Activated CD8-positive, alpha-beta T cell treated with anti-CD3 and anti-CD28 coated beads for 36 hours (primary cell): ENCODE measurements around the gene PCYT1A. TPM values are rescaled to one million over a fixed set of nuclear protein-coding genes. Genes with fewer than 3 reads are reported as not detected.

Experiments used
- ATAC-seq: fragments of 200-7000 bp; cut with Tn5 transposase; one replicate; pipeline ENCODE4 v1.10.0; 2021; ENCODE audit warnings: mild to moderate bottlenecking, moderate library complexity
- CTCF ChIA-PET: fragments of 350-600 bp; sonication (Branson Sonifier 250); formaldehyde crosslinking; loops from one replicate; lab custom pipeline; 2021; ENCODE audit warnings: antibody characterized with exemption; lab: Charles Lee
- POLR2A ChIA-PET: fragments of 350-600 bp; sonication (Branson Sonifier 250); formaldehyde crosslinking; loops from one replicate; lab custom pipeline; 2021; ENCODE audit warnings: antibody characterized with exemption; lab: Charles Lee
- DNase-seq: peaks from one replicate; pipeline ENCODE4 v3.0.0-alpha.2; 2020
- H3K27ac Mint-ChIP-seq: one replicate; pipeline ENCODE4 v1.8.0; 2021; ENCODE audit warnings: mild to moderate bottlenecking, mixed read lengths
- H3K27me3 Mint-ChIP-seq: one replicate; pipeline ENCODE4 v1.8.0; 2021; ENCODE audit warnings: mixed read lengths
- H3K36me3 Mint-ChIP-seq: one replicate; pipeline ENCODE4 v1.8.0; 2021; ENCODE audit warnings: low read depth, mixed read lengths
- H3K4me1 Mint-ChIP-seq: one replicate; pipeline ENCODE4 v1.8.0; 2021; ENCODE audit warnings: low read depth, mixed read lengths
- H3K4me3 Mint-ChIP-seq: one replicate; pipeline ENCODE4 v1.8.0; 2021; ENCODE audit warnings: mild to moderate bottlenecking, moderate library complexity, mixed read lengths
- H3K9me3 Mint-ChIP-seq: one replicate; pipeline ENCODE4 v1.8.0; 2021; ENCODE audit warnings: mixed read lengths
- CTCF ChIP-seq: fragments of 200-600 bp; IDR thresholded peaks from one replicate; pipeline ENCODE4 v1.8.0; 2022; ENCODE audit warnings: antibody characterized with exemption, mild to moderate bottlenecking
- intact Hi-C: fragments of 100-400 bp; cut with micrococcal nuclease; formaldehyde crosslinking; loops from one replicate; pipeline ENCODE4 v1.10.0; 2022
- total RNA-seq, 2 experiments: library from RNA; stranded (reverse); gene quantifications; one replicate each; pipeline ENCODE4 v1.2.3, GENCODE V29; 2021

Gene PCYT1A
- total RNA-seq, 2 experiments from 2014 or later, result 31.0 to 33.7 TPM

GRCh38 chr3:196284396-196284795, 3.1 kb downstream of the PCYT1A start:
- no peaks in the 10 kb centered on the region for H3K27me3 Mint-ChIP-seq
- peaks cover 54% of the 10 kb centered on the region for H3K4me1 Mint-ChIP-seq
- H3K36me3 Mint-ChIP-seq, result peaks cover 9% of the 10 kb centered on the region
- TF ChIP-seq CTCF, result no peak
- DNase-seq (no peak), ATAC-seq (no peak)
- no peaks in the 10 kb centered on the region for H3K9me3 Mint-ChIP-seq
- H3K27ac Mint-ChIP-seq, result no peak overlapping the region
- CTCF ChIA-PET, result interaction anchor here (1.1 kb wide), 1 partner anchor 244 kb away, joined by 4 read pairs; no protein-coding TSS in a partner anchor
- POLR2A ChIA-PET, result interaction anchor here (0.7 to 2.0 kb wide), 2 partner anchors 33 to 83 kb away, joined by 3 to 4 read pairs; partner anchors contain the start of gene DYNLT2B
- intact Hi-C loops, result no loop called here
- no peak overlapping the region for H3K4me3 Mint-ChIP-seq

GRCh38 chr3:196281962-196282361, 5.6 kb downstream of the PCYT1A start:
- POLR2A ChIA-PET, result interaction anchor here (0.7 to 1.8 kb wide), 6 partner anchors 9 to 42 kb away, joined by 3 to 4 read pairs (median 3); no protein-coding TSS in a partner anchor
- TF ChIP-seq CTCF, result no peak
- Mint-ChIP-seq H3K36me3 (peaks cover 17% of the 10 kb centered on the region), H3K4me1 (peaks cover 64% of the 10 kb centered on the region), H3K27me3 (no peaks in the 10 kb centered on the region), H3K4me3 (no peak overlapping the region), H3K27ac (peak overlapping the region; percentile 25), H3K9me3 (peaks cover 3% of the 10 kb centered on the region)
- no peak for ATAC-seq
- intact Hi-C loops, result no loop called here
- DNase-seq, result no peak
- CTCF ChIA-PET, result interaction anchor here (0.8 to 2.0 kb wide), 5 partner anchors 10 to 240 kb away, joined by 3 to 7 read pairs (median 3); no protein-coding TSS in a partner anchor

- peaks cover 3% of the 10 kb centered on the region for H3K9me3 Mint-ChIP-seq
- H3K27ac Mint-ChIP-seq, result peak overlapping the region; percentile 1
- intact Hi-C loops, result no loop called here
- peaks cover 17% of the 10 kb centered on the region for H3K36me3 Mint-ChIP-seq
- peaks cover 57% of the 10 kb centered on the region for H3K4me1 Mint-ChIP-seq
- ChIA-PET POLR2A (interaction anchor here (0.8 to 1.8 kb wide), 4 partner anchors 10 to 37 kb away, joined by 3 to 4 read pairs (median 4); no protein-coding TSS in a partner anchor), CTCF (interaction anchor here (0.9 to 2.0 kb wide), 5 partner anchors 13 to 241 kb away, joined by 3 to 7 read pairs (median 3); no protein-coding TSS in a partner anchor)
- H3K4me3 Mint-ChIP-seq, result no peak overlapping the region
- H3K27me3 Mint-ChIP-seq, result no peaks in the 10 kb centered on the region
- ATAC-seq (peak; percentile 55), DNase-seq (peak; percentile 75)
- no peak for TF ChIP-seq CTCF
Observed at GRCh38 chr3:196280689-196281440, 6.7 kb downstream of the PCYT1A start.

GRCh38 chr3:196275126-196275525, 12.4 kb downstream of the PCYT1A start:
- Mint-ChIP-seq H3K4me1 (peaks cover 63% of the 10 kb centered on the region), H3K27me3 (no peaks in the 10 kb centered on the region), H3K36me3 (peaks cover 28% of the 10 kb centered on the region), H3K27ac (peak overlapping the region; percentile 94), H3K4me3 (peak overlapping the region; percentile 55), H3K9me3 (peaks cover 5% of the 10 kb centered on the region)
- ChIA-PET POLR2A (interaction anchor here (0.6 to 2.0 kb wide), 3 partner anchors 30 to 157 kb away, joined by 3 to 9 read pairs (median 3); partner anchors contain the start of genes DYNLT2B and UBXN7), CTCF (interaction anchor here (3.1 kb wide), 1 partner anchor 247 kb away, joined by 9 read pairs; no protein-coding TSS in a partner anchor)
- no peak for DNase-seq
- no peak for TF ChIP-seq CTCF
- intact Hi-C loops, result no loop called here
- ATAC-seq, result no peak
